ENCODE measurements around the gene RFTN1. TPM values are rescaled to one million over a fixed set of nuclear protein-coding genes. Genes with fewer than 3 reads are reported as not detected.

The RFTN1 gene
- polyA plus RNA-seq, 3 donors = 17.4 to 28.0 (median 27.2) TPM

DNA sequence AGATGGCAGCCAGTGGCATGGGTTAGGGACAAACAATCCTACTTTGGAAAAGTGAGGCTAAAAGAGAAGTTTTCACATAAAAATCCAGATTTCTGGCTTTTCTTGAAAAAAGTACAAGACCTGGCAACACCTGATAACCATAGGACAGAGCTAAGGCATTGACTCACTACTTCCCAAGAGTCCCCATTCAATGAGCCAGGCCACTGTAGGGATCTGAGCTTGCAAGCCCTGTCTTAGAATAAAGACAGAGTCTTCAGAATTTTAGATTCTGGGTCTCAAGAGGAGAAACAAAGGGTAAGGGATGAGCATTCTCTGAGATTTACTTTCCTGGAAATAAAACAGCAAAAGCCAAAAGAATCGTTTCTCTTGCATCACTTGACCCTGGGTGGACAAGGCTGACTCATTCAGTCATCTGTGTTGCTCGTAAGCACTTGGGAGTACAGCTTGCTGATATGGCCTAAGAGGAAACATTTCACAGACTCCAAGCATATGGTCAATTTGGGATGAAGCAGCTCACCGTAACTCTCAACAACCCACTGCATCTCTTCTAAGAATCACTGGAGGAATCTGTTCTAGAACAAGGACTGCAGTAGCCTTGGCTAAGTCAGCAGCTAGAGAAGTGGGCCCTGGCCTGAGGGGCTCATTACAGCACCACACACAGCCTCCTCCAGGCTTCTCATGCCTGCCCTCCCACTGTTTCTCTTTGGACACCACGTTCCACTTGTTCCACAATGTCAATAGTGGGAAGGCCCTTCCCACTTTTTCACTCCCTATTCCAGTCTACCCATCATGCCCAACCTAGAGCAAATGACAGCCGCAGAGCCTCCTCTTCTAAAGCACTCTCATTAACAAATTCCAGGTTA lies 86.2 kb downstream of the RFTN1 start:
- Histone ChIP-seq H3K36me3 (replicated peaks in 1 of 2; ENCODE audit: control insufficient read depth in 1 of 2, insufficient read depth in 2 of 2, low read length in 2 of 2) (peaks cover 4 to 25% of the 10 kb centered on the region in 2 donors), H3K27ac (ENCODE audit: low read depth in 1 of 2, low read length in 2 of 2) (no peak overlapping the region), H3K4me1 (ENCODE audit: control insufficient read depth in 1 of 2, insufficient read depth in 2 of 2, low read length in 2 of 2) (peaks cover 0 to 8% of the 10 kb centered on the region in 2 donors), H2AFZ (ENCODE audit: insufficient read depth, low read depth, low read length, poor library complexity, severe bottlenecking) (no peak overlapping the region), H3K27me3 (ENCODE audit: control insufficient read depth in 2 of 2, insufficient read depth in 2 of 2, low read length in 2 of 2) (no peaks in the 10 kb centered on the region), H3K9me3 (replicated peaks in 1 of 2; ENCODE audit: control insufficient read depth in 1 of 2, insufficient read depth in 1 of 2, low read length in 2 of 2) (no peaks in the 10 kb centered on the region), H4K20me1 (ENCODE audit: insufficient read depth, low read length) (peaks cover 36% of the 10 kb centered on the region), H3K9ac (ENCODE audit: insufficient read depth, low read length, poor library complexity, severe bottlenecking) (no peak overlapping the region), H3K4me3 (replicated peaks in 1 of 3; ENCODE audit: low read depth in 2 of 3, low read length in 3 of 3) (no peak overlapping the region), H3K79me2 (ENCODE audit: insufficient read depth, low read length) (no peaks in the 10 kb centered on the region), H3K4me2 (replicated peaks; ENCODE audit: extremely low read depth, low read length, poor library complexity, severe bottlenecking) (no peak overlapping the region)
- no peak for TF ChIP-seq CTCF (IDR thresholded peaks at IDR 0.05)
- Mint-ChIP-seq H3K36me3 (peaks cover 30 to 32% of the 10 kb centered on the region in 2 donors), H3K4me3 (no peak overlapping the region), H3K27me3 (ENCODE audit: low read depth in 3 of 3) (peaks cover 0 to 1% (median 0%) of the 10 kb centered on the region in 3 donors), H3K4me1 (peaks cover 13% of the 10 kb centered on the region), H3K9me3 (peaks cover 0 to 3% (median 0%) of the 10 kb centered on the region in 7 donors), H3K27ac (peak overlapping the region in 2 of 7 donors; percentile 5 to 10)
- intact Hi-C loops (cut with micrococcal nuclease) = no loop called here
- WGBS (ENCODE audit: insufficient coverage) = 40% methylated on average over 4 of the region's 5 CpGs
- DNase-seq = peak; percentile 5 to 36 (median 8)

DNA sequence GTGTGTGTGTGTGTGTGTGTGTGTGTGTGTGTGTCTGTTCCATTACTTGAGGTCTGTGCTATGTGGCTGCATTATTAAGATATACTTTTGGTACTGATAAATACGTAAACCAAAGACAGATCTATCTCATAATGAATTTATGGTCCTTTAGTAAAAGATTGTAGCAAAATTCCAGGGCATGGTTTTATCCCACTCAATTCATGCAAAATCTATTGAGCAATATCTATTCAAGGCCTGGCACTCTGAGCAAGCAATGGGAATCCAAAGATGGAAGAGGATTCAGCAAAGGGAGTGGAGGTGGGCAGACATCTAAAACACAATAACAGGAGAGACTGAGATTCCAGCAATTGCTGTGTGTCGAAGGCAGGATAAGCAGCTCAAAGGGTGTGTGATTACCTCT lies 86.8 kb downstream of the RFTN1 start:
- no peak for DNase-seq
- no peak overlapping the region for H3K4me3 Mint-ChIP-seq
- intact Hi-C loops (cut with micrococcal nuclease) = no loop called here
- peaks cover 13% of the 10 kb centered on the region for H3K4me1 Mint-ChIP-seq
- Histone ChIP-seq H3K4me3 (replicated peaks in 1 of 3; ENCODE audit: low read depth in 2 of 3, low read length in 3 of 3) (no peak overlapping the region), H3K27me3 (ENCODE audit: control insufficient read depth in 2 of 2, insufficient read depth in 2 of 2, low read length in 2 of 2) (no peaks in the 10 kb centered on the region), H4K20me1 (ENCODE audit: insufficient read depth, low read length) (peaks cover 36% of the 10 kb centered on the region), H3K79me2 (ENCODE audit: insufficient read depth, low read length) (no peaks in the 10 kb centered on the region), H3K36me3 (replicated peaks in 1 of 2; ENCODE audit: control insufficient read depth in 1 of 2, insufficient read depth in 2 of 2, low read length in 2 of 2) (peaks cover 2 to 18% of the 10 kb centered on the region in 2 donors), H3K4me1 (ENCODE audit: control insufficient read depth in 1 of 2, insufficient read depth in 2 of 2, low read length in 2 of 2) (peaks cover 0 to 8% of the 10 kb centered on the region in 2 donors), H3K9me3 (replicated peaks in 1 of 2; ENCODE audit: control insufficient read depth in 1 of 2, insufficient read depth in 1 of 2, low read length in 2 of 2) (no peaks in the 10 kb centered on the region), H3K9ac (ENCODE audit: insufficient read depth, low read length, poor library complexity, severe bottlenecking) (no peak overlapping the region), H3K4me2 (replicated peaks; ENCODE audit: extremely low read depth, low read length, poor library complexity, severe bottlenecking) (no peak overlapping the region), H3K27ac (ENCODE audit: low read depth in 1 of 2, low read length in 2 of 2) (no peak overlapping the region), H2AFZ (ENCODE audit: insufficient read depth, low read depth, low read length, poor library complexity, severe bottlenecking) (no peak overlapping the region)
- peaks cover 0 to 3% (median 0%) of the 10 kb centered on the region in 7 donors for H3K9me3 Mint-ChIP-seq
- TF ChIP-seq CTCF (IDR thresholded peaks at IDR 0.05) = no peak
- H3K27me3 Mint-ChIP-seq (ENCODE audit: low read depth in 3 of 3) = peaks cover 0 to 1% (median 0%) of the 10 kb centered on the region in 3 donors
- no peak overlapping the region for H3K27ac Mint-ChIP-seq
- no CpG with 5 or more reads among the region's 2 CpGs for WGBS (ENCODE audit: insufficient coverage)
- H3K36me3 Mint-ChIP-seq = peaks cover 23 to 26% of the 10 kb centered on the region in 2 donors
